GM10266 (cell line): ENCODE results near the gene SLC44A3.

Experiments
- DNase-seq: peaks from one replicate; pipeline ENCODE4 v3.0.0; 2012; ENCODE audit errors: extremely low spot score
- CTCF ChIP-seq: IDR thresholded peaks from 2 replicates; pipeline ENCODE4 v1.5.1; 2012; ENCODE audit warnings: mild to moderate bottlenecking, low read depth; ENCODE audit not compliant: control insufficient read depth, insufficient read depth; ENCODE audit errors: missing control alignments

SLC44A3 gene

GRCh38 chr1:94906382-94906781 is 86.2 kb downstream of the SLC44A3 start:
- TF ChIP-seq CTCF: no peak
- DNase-seq: no peak

- TF ChIP-seq CTCF: no peak
- DNase-seq: no peak
Measured at GRCh38 chr1:94907136-94907535, 87.0 kb downstream of the SLC44A3 start.

GRCh38 chr1:94908190-94908589 is 88.0 kb downstream of the SLC44A3 start:
- no peak for DNase-seq
- no peak for TF ChIP-seq CTCF

- no peak for TF ChIP-seq CTCF
- DNase-seq: no peak
Measured at GRCh38 chr1:94908965-94909364, 88.8 kb downstream of the SLC44A3 start.

GRCh38 chr1:94909486-94909885 is 89.3 kb downstream of the SLC44A3 start:
- no peak for DNase-seq
- no peak for TF ChIP-seq CTCF

GRCh38 chr1:94912263-94913184 is 92.4 kb downstream of the SLC44A3 start:
- TF ChIP-seq CTCF: no peak
- DNase-seq: no peak

GRCh38 chr1:94917251-94917650 is 97.1 kb downstream of the SLC44A3 start:
- no peak for TF ChIP-seq CTCF
- no peak for DNase-seq
